Measurements from ENCODE around the gene SLX4. TPM values are rescaled to one million over a fixed set of nuclear protein-coding genes. Genes with fewer than 3 reads are reported as not detected.

SLX4 gene
- total RNA-seq, 1 experiment from 2014 or later: 7.4 TPM

DNA sequence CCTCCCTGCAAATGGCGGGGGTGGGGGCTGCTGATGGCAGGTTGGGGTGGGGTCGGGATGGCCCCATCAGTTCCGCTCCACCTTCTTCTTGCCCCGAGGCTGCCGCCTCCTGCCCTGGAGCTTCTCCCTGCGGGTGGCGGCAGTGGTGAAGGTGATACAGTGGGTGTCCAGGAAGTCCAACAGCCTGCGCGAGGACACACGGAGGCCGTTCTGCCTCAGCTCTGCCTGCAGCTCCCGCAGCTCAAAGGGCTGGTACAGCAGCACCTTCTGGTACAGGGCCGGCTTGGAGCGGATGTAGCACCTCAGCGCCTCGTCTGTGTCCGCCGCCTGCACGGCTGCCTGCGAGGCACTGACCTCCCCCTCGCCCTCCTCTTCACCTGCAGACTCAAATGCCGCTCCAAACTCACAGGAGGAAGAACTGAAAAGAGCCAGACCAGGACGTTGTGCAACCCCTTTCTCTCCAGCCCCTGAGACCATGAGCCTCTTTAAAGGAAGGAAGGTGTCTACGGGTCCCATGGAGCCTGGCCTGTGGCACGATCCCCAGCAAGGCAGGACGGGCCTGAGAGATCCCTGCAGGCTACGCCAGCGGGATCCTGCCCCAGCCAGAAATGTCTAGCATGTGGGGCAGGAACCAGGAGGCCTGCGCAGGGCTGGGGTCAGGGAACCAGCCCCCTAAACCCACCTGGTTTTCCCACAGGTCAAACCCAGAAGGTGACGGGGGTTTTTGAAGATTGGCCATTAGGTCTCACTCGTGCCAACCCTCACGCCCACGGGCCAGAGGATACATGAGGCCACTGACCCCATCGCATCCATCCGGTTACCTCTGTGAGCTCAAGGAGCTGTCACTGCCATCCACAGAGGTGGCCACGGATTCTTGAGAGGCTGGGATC, 28.9 kb downstream of the SLX4 start:
- no peak for DNase-seq (ENCODE audit: low spot score)

DNA sequence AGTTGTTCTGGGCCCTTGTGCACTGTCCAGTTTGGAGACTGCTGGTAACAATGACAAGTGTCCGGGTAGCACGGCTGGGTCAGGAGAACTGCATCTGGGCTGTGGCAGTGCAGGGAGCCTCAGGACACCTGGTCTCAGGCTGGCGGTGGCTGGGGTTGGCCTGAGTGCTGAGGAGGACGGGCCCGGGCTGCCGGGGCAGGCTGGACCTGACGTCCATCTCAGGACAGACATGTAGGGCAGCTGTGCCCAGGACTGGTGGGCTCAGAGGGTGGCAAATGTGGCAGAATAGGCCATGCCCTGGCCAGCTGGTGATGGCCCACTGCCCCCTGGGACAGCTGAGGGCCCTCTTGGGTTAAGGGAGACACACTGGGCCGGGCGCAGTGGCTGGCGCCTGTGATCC, 30.0 kb downstream of the SLX4 start:
- DNase-seq (ENCODE audit: low spot score): no peak

DNA sequence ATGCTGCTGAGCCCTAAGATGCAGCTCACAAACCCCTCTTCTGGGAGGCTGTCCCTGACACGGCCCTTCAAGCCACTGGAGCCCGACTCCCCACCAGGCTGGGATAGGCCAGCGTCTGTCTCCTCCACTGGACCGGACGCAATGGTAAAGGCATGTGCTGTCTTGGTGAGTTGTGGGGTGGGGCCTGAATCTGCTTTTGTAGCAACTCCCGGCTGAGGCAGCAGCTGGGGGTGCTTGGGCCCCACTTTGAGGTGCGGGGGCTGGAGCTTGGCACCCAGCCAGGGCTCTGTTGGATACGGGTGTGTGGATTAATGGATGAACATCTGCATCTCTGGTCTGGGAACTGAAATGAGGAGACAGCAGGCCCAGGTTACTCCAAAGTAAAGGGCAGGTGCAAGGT, 30.7 kb downstream of the SLX4 start:
- DNase-seq (ENCODE audit: low spot score): no peak

DNA sequence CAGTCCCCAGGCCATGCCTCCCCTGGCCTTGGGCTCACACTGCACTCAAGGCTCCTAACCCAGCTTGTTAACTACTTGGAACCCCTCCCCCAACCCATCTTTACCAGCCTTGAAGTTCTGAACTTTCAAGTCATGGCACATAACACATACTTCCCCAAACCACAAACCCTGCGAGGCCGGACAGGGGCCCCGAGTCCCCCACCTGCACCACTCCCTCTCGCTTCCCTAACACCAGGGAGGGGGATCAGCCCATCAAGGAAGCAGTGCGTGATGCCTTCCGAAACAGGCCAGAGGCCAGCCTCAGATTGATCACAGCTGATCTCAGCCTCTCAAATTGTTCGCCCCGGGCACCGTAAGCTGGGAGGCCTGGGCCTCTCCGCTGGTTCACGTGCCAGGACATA, 31.2 kb downstream of the SLX4 start:
- no peak for DNase-seq (ENCODE audit: low spot score)

DNA sequence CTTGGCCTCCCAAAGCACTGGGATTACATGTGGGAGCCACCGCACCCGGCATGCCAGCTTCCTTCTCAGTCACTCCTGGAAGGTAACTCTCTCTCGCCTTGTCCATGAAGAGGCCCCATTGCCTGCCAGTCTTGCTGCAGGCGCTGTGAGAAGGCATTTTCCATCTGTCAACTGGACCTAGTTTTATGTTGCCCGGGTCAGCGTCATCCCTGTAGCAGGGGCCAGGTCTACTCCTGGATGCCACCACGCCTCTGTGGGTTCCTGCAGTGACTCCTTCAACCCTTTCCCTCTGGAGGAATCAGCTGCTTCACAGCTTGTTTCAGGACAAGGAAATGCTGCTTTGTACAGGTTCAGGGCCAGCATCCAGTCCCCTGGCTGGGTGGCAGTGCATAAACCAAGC, 31.6 kb downstream of the SLX4 start:
- DNase-seq (ENCODE audit: low spot score): no peak

DNA sequence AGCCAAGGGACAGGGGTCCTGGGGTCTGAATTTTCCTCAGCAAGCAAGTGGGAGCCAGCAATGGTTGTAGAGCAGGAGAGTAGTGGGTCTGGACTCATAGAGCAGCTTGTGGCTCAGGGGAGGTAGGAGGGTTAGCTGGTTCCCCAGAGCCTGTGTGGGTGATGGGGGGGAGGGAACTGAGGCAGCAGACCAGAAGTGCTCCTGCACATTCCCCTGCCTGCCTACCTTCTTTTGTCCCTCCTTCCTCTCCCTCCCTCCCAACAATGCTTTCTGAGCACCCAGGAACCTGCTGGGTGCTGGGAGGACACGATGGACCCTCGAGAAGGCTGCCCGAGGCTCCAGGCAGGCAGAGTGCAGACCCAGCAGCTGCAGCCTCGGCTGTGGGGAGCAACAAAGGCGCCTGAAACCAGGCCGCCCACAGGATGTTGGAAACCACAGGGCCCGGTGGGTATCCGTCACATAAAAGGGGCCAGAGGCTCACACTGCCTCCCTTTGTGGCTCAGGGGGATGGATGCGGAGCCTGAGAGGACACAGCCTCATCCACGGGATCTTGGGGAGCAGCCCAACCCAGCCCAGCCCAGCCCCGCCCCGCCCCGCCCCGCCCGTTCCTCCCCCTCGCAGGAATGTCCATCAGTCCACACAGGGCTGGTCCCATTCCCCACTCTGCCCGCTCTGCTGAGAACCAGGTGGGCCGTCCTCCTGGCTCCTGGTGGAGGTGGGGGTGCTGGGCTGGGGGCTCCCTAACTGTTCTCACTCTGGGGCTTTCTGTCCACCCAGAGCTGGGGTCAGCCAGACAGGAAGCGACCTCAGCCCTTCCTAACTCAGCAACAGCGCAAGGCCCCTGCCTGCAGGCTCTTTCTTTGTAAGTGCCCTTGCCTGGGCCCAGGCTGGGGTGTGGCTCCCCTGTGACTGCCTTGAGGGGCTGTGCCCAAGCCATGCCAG, 32.5 kb downstream of the SLX4 start:
- peak; percentile 57 for DNase-seq (ENCODE audit: low spot score)

DNA sequence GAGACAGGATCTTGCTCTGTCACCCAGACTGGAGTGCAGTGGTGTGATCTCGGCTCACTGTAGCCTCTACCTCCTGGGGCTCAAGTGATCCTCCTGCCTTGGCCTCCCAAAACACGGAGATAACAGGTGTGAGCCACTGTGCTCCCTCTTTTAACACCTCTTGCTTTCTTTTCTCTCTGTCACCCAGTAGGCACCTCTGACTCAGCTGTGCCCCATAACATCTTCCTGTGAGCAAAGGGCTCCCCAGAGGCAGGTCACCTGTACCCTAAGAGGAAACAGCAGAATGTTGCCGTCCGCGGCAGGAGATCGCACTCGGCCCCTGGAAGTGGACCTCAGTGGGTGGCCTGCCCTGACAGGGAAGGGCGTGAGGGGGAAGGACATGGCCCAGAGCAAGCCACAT, 33.3 kb downstream of the SLX4 start:
- no peak for DNase-seq (ENCODE audit: low spot score)

DNA sequence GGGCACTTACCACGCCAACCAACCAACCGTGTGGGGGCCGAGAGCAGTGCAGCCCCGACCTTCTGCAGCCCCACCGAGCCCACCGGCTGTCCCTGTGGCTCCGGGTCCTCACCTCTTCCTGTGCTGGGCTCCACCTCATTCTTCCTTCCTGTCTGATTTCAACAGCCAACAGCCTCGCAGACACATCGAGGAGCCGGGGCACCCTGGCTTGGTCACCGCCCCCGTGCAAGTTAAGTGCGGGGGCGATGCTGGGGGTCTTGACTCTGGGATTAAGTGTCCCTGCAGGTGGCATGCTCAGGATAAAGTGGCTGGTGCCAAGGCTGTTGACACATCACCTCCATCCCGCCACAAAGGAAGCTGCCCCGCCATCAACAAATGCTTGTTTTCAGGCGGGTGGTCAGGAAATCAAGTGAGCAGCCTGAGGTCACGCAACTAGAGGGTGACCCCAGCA, 34.1 kb downstream of the SLX4 start, which contains the start of gene NLRC3:
TSS of gene NLRC3 (minus strand) at position 102 of the 451 bp plus-strand sequence. CDS start 12,367 bp downstream, outside the sequence.
- no peak for DNase-seq (ENCODE audit: low spot score)

DNA sequence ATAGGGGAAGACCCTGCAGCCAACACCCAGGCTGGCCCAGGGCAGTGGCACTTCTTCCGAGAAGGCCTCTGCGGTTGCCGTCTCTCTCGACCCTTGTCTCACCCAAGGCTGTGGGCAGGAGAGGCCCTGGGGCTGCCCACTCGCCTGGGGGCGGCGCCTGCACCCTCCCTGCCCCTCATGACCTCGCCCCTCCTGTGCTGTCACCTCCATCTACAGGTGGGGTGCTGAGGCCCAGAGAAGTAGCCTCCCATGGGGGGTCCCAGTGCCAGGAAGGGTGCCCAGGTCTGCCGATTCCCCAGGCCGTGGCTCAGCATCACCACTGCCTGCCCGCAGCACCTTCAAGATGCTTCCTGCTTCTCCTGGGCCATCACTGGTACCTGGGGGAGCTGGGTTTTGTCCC, 35.2 kb downstream of the SLX4 start:
- no peak for DNase-seq (ENCODE audit: low spot score)

DNA sequence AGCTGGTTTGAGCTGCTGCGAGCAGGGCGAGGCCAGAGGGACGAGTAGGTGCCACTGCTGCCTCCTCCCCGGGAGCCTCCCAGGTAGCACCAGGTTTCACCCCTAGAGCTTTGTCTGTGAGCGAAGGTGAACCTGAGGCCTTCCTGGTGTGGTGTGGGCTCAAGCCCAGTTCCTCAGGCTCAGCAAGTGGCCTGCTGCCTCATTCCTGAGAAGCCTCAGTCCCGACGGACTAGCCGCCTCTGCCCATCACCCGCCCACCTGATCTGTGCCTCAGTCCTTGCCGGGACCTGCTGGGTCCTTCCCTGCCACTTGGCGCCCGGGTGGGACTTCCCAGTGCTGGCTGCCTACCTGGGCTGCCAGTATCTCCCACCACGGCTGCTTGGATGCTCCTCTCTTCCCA, 35.9 kb downstream of the SLX4 start:
- DNase-seq (ENCODE audit: low spot score): no peak

DNA sequence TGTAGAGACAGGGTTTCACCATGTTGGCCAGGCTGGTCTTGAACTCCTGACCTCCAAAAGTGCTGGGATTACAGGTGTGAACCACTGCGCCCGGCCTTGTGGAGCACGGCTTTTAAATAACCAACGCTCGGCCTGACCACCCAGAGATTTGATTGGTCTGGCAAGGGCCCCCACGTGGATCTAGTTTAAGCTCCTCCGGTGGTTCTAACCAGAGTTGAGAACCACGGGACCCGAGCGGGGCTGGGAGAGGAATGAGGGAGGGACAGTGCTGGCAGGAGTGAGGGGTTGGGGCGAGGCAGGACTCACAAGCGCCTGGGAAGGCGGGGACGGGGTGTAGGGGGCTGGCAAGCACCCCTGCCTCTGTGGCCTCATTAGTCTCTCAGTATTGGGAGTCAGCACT, 37.2 kb downstream of the SLX4 start:
- no peak for DNase-seq (ENCODE audit: low spot score)

DNA sequence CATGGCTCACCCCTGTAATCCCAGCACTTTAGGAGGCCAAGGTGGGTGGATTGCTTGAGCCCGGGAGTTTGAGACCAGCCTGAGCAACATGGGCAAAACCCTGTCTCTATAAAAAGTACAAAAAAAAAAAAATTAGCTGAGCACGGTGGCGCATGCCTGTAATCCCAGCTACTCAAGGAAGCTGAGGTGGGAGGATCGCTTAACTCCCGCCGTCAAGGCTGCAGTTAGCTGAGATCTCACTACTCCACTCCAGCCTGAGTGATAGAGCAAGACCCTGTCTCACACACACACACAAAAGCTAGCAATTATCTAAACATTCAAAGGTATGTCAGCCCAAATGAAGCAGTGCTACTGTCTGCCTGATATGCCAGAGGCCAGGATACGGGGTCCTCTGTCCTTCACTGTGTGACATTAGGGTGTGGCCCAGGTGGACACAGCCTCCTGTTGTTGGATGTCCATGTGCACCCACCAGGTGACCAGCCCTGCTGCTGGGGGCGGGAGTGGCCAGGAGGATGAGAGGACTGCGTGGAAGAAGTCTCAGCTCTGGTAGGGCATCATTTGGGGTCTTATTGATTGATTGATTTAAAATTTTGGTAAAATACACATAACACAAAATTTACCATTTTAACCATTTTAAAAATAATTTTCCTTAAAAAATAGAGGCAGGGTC, 38.1 kb downstream of the SLX4 start:
- DNase-seq (ENCODE audit: low spot score): no peak

DNA sequence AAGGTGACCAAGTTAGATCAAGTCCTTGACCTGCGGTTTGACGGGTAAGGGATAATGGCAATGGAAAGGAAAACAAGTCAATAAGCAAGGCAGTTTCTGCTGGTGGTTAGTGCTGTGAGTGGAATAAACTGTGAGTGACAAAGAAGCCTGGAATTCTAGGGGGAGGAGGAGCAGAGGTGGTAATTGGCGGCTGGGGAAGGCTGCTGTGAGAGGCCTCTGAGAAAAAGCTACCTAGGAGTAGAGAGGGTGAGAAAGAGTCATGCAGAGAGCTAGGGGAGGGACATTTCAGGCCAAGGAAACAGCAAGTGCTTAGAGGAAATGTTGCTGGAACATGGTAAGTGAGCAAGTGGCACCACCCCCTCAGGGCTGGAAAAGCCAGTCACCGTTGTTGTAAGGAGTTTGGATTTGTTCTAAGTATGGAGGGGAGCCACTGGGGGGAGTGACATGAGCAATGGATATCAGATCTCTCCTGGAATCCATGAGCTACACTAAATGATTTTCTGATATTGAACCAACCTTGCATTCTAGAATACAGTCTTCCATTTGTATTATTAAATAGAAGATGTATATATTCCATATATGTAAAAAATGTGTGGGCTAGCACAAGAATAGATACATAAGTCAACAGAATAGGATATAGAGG, 40.9 kb downstream of the SLX4 start:
- DNase-seq (ENCODE audit: low spot score): no peak

DNA sequence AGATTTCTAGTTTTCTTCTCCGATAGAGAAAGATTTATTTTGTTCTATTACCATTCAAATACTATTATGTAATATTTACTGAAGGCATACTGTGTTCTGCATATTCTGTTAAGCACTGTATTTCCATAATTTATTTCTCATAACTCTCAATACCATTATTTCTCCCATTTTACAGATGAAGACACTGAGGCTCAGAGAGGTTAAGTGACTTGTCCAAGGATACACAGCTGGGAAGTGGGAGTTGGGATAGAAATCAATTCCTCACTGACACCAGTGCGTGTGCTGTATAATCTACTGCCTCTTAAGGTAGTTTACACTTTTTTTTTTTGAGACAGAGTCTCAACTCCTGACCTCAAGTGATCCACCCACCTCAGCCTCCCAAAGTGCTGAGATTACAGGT, 41.6 kb downstream of the SLX4 start:
- no peak for DNase-seq (ENCODE audit: low spot score)

DNA sequence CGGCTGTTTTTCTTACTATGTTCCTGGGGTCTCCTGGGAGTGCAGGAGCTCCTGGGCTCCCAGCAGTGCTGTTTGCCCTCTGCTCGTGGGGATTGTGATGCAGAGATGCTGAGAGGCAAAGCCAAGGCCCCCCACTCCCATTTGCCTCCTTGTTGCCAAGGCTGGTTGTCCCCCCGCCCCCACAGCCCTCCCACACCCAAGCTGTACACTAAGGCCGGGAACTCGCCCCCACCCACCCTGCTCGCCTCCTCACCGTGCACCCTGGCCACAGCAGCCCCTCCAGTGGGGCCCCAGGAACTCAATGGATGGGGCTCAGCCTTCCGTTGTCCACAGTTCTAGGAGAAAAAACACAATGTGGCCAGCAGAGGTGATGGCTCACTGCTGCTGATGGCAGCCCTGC, 44.4 kb downstream of the SLX4 start:
- DNase-seq (ENCODE audit: low spot score): no peak

DNA sequence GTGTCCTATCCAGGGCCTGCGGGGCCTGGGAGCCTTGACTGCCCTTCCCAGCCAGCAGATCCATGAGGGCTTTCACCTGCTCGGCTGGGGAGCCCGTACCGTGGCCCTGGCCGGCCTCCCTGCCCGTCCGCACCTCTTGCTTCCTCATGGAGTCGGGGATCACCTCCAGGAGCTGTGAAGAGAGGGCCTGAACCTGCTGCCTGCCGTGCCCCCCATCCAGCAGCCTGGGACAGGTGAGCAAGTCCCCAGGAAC, 46.6 kb downstream of the SLX4 start:
- DNase-seq (ENCODE audit: low spot score): no peak

DNA sequence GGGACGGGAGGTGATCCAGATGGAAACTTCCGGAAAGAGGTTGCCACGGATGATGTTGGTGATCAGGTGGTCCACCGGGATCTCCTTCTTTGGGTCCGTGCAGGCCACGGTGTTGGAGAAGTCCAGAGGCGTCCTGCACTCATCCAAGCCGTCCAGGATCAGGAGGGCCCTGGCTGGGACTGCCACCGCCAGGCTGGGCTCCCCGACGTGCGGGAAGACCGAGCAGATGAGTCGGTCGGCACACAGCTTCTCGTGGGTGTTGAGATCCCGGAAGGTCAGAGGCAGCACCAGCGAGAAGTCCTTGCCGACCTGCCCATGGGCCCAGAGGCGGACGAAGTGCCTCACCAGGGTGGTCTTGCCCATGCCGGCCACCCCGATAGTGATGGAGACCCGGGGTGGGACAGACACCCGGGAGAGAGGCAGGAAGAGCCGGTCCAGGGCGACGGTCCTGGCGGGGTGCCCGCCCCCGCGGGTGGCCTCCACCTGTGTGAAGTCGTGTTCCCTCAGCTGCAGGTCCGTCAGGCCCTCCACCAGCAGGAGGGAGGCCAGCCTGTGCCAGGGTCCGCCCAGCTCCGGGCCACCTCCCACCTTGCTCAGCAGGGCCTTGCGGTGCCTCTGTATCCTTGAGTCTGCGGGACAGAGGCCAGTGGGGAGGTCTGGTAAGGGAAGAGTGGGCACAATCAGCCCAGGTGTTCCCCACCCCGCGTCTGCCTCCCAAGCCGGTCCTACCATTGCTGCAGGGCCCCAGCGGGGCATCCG, 47.1 kb downstream of the SLX4 start:
- no peak for DNase-seq (ENCODE audit: low spot score)

DNA sequence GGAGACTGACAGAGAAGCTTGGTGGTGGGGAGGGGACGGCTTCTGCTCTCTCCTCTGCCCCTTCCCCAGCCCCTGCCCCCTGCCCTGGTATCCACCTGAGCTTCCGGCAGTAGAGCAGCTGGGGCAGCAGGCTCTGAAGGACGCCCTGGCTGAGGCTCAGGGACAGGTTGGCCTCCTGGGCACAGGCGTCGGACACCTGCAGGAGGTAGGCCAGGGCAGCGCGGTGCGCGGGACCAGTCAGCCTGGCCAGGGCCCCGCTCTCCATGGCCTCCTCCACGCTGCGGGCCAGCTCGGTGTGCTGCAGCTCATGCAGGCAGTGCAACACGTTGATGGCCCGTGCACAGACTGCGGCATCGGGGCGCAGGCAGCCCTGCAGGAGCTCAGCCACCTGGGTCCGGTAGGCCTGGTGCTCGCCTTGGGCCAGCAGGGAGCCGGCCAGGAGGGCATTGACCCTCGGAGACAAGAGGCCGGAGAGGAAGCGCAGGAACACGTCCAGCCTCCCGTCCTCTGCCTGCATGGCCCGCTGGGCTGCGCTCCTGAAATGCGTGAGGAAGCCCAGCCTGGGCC, 48.4 kb downstream of the SLX4 start:
- DNase-seq (ENCODE audit: low spot score): no peak

DNA sequence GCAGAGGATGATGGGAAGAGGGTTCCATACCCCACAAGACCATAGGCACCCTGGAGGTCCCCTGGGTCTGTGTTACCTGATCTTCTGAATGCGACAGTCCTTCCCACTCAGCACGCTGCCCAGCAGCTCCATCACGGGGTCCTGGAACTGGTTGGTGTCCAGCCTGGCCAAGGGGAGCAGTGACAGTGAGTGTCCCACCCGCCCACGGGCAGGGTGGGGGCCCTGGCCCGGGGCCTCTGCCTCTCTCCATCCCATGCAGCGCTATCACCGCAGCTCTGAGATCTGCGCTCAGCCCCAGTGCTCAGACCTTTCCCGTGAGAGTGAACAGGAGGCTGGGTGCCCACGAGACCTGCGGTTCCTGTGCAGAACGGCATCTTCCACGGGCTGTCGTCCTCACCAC, 49.8 kb downstream of the SLX4 start:
- DNase-seq (ENCODE audit: low spot score): no peak

DNA sequence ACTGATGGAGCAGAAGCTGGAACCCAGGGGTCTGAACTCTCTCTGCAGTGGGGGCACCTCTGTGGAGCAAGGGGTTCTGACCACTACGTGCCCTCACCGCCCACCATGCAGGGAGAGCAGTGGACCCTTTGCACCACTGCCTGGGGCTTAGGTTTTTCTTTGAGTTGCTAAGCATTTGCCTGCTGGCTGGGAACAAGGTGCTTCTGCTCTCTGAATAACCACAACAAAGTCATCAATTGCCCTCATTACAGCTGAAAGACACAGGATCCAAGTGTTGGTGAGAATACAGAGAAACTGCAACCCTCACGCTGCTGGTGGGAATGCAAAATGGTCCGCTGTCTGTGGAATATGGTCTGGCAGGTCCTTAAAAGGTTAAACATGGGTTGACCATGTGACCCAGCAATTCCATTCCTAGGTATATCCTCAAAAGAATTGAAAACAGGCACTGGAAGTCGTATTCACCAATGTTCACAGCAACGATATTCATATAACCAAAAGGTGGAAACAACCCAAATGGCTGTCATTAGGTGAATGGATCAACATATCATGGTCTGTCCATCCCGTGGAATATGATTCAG, 57.0 kb downstream of the SLX4 start:
- DNase-seq (ENCODE audit: low spot score): no peak
